ENCODE measurements around the gene SLC22A15. TPM values are rescaled to one million over a fixed set of nuclear protein-coding genes. Genes with fewer than 3 reads are reported as not detected.
A peak's percentile ranks its signal among the peaks of the same experiment; 100 is the strongest.

Gene SLC22A15
- total RNA-seq (0.52 TPM), polyA plus RNA-seq (1.8 TPM)
- long read RNA-seq, donor 1: 0 reads
- long read RNA-seq, donor 2: 0 reads
- long read RNA-seq, donor 3: 0 reads
- long read RNA-seq, donor 4: 0 reads
- long read RNA-seq, donor 5: 0 reads
- long read RNA-seq, donor 6: 0 reads
- long read RNA-seq, donor 7: 0 reads
- long read RNA-seq, donor 8: 0 reads
- long read RNA-seq, donor 9: 0 reads
- long read RNA-seq, donor 10: 0 reads

DNA sequence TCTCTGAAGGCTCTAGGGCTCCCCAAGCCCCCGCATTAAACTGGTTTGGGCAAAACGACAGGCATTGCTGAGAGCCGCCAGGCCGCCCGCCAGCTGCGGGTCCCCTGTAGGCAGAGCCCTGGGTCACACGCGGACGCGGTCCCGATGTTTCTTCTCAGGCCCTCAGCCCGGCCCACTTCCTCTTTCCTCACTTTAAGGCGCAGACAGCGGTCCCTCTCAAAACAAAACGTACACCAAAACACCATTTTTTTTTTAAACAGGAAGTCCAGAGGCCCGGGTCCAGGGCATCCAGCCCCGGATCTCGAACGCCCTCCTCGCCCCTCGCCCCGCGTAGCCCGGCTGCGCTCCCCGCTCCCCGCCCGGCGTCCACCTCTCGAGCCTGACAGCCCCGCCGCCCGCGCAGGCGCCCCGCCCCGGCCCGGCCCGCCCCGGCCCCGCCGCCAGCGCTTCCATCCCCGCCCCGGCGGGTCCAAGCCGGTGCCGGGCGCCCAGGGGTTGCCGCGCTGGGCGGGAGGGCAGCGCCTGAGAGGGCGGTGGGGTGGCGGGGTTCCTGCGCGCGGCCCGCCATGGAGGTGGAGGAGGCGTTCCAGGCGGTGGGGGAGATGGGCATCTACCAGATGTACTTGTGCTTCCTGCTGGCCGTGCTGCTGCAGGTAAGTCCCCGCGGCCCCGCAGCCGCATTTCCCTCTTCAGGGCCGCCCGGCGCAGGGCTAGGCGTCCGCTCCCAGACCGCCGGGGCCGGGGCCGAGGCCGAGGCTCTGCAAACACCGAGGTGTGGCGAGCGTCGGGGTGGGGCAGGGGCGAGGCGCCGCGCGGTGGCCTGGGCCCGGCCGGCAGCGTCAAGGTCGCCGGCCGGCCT is at the start of gene SLC22A15:
Gene SLC22A15 (plus strand): TSS at position 452 of the 859 bp plus-strand sequence. CDS start 115 bp downstream, at position 567.
- H3K4me1 ChIP-seq (ENCODE audit: control insufficient read depth in 2 of 2, insufficient read depth in 2 of 2, low read length in 2 of 2): no peaks in the 10 kb centered on the region
- H3K27ac ChIP-seq (ENCODE audit: low read depth in 1 of 2, low read length in 1 of 2): peak within 1 kb of the TSS in 1 of 2 donors; percentile 31
- H3K27me3 ChIP-seq (ENCODE audit: control insufficient read depth in 2 of 2, insufficient read depth in 1 of 2, low read length in 1 of 2): peaks cover 28 to 33% of the 10 kb centered on the region in 2 donors
- no peaks in the 10 kb centered on the region for H3K36me3 ChIP-seq (ENCODE audit: control insufficient read depth in 2 of 2, insufficient read depth in 2 of 2, low read length in 1 of 2)
- H3K4me3 ChIP-seq (ENCODE audit: low read length in 2 of 2): peak within 1 kb of the TSS; percentile 44 to 56
- WGBS: 1% methylated on average over 91 of the region's 91 CpGs
- peak in 4 of 9 donors; percentile 14 to 54 (median 23) for DNase-seq (ENCODE audit: low read depth in 6 of 9, low spot score in 9 of 9)
- H3K9me3 ChIP-seq (ENCODE audit: control insufficient read depth in 2 of 2, insufficient read depth in 1 of 2, low read length in 1 of 2): peaks cover 0 to 2% of the 10 kb centered on the region in 2 donors

DNA sequence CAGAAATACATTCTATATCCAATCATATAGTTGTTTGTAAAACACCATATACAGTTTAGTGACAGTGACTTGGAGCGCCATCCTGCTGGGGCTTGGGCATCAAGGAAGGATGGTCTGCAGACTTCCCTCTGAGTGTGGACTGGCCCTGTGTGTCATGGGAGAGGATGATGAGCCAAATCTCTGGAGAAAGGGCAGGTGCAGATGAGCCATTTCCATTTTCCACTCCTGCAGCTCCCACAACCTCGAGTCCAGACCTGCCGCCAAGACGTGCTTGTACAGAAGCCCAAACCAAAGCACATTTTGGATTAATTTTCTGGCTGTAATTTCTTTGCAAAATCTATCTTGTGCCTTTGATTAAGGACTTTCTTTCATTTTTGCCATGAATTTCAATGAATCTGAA is 48.3 kb upstream of the SLC22A15 start:
- H3K27me3 ChIP-seq (ENCODE audit: control insufficient read depth in 2 of 2, insufficient read depth in 1 of 2, low read length in 1 of 2): no peaks in the 10 kb centered on the region
- H3K4me3 ChIP-seq (ENCODE audit: low read length in 2 of 2): no peak overlapping the region
- H3K27ac ChIP-seq (ENCODE audit: low read depth in 1 of 2, low read length in 1 of 2): no peak overlapping the region
- 80% methylated on average over 4 of the region's 4 CpGs for WGBS
- H3K36me3 ChIP-seq (ENCODE audit: control insufficient read depth in 2 of 2, insufficient read depth in 2 of 2, low read length in 1 of 2): no peaks in the 10 kb centered on the region
- no peaks in the 10 kb centered on the region for H3K9me3 ChIP-seq (ENCODE audit: control insufficient read depth in 2 of 2, insufficient read depth in 1 of 2, low read length in 1 of 2)
- DNase-seq (ENCODE audit: low read depth in 6 of 9, low spot score in 9 of 9): no peak
- no peaks in the 10 kb centered on the region for H3K4me1 ChIP-seq (ENCODE audit: control insufficient read depth in 2 of 2, insufficient read depth in 2 of 2, low read length in 2 of 2)

DNA sequence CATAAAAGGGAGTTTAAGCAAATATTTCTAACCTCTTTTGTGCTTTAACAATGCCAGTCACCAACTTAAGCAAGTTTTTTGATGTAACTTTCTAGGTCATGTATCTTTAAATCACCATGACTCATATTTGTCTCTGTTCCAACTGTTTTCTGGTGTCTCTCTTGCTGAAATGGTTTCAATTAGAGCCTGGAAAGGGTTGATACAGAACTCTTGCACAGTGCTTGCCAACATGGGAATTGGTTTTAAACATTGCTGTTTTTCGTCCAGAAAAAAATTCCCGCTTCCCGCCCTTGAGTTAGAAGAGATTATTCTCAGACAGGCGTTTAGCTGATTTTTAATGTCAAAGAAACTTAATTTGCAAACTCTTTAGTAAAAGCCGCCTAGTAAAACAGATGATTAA is 46.4 kb upstream of the SLC22A15 start:
- Histone ChIP-seq H3K9me3 (ENCODE audit: control insufficient read depth in 2 of 2, insufficient read depth in 1 of 2, low read length in 1 of 2) (no peaks in the 10 kb centered on the region), H3K27me3 (ENCODE audit: control insufficient read depth in 2 of 2, insufficient read depth in 1 of 2, low read length in 1 of 2) (no peaks in the 10 kb centered on the region), H3K36me3 (ENCODE audit: control insufficient read depth in 2 of 2, insufficient read depth in 2 of 2, low read length in 1 of 2) (no peaks in the 10 kb centered on the region), H3K4me1 (ENCODE audit: control insufficient read depth in 2 of 2, insufficient read depth in 2 of 2, low read length in 2 of 2) (no peaks in the 10 kb centered on the region), H3K4me3 (ENCODE audit: low read length in 2 of 2) (no peak overlapping the region), H3K27ac (ENCODE audit: low read depth in 1 of 2, low read length in 1 of 2) (no peak overlapping the region)
- DNase-seq (ENCODE audit: low read depth in 6 of 9, low spot score in 9 of 9): no peak
- WGBS: 96% methylated on average over 5 of the region's 5 CpGs

DNA sequence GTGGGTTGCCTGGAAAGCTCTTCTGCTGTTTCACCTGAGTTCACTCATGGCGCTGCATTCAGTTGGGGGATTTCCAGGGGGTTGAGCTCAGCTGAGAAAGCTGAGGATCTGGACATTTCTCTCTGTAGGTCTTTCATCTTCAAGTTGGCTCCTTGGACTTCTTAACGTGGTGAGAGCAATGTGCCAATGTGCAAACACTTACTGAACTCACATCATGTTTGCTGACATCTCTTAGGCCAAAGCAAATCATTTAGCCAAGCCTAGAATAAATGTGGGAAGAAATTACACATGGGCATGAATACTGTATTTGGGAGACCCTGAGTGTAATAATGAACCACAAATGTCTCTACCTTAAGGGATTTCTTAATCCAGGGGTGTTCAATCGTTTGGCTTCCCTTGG is 42.7 kb upstream of the SLC22A15 start:
- Histone ChIP-seq H3K27ac (ENCODE audit: low read depth in 1 of 2, low read length in 1 of 2) (no peak overlapping the region), H3K27me3 (ENCODE audit: control insufficient read depth in 2 of 2, insufficient read depth in 1 of 2, low read length in 1 of 2) (no peaks in the 10 kb centered on the region), H3K4me1 (ENCODE audit: control insufficient read depth in 2 of 2, insufficient read depth in 2 of 2, low read length in 2 of 2) (no peaks in the 10 kb centered on the region), H3K36me3 (ENCODE audit: control insufficient read depth in 2 of 2, insufficient read depth in 2 of 2, low read length in 1 of 2) (no peaks in the 10 kb centered on the region), H3K4me3 (ENCODE audit: low read length in 2 of 2) (no peak overlapping the region), H3K9me3 (ENCODE audit: control insufficient read depth in 2 of 2, insufficient read depth in 1 of 2, low read length in 1 of 2) (no peaks in the 10 kb centered on the region)
- WGBS: 93% methylated on average over 3 of the region's 3 CpGs
- DNase-seq (ENCODE audit: low read depth in 6 of 9, low spot score in 9 of 9): no peak

DNA sequence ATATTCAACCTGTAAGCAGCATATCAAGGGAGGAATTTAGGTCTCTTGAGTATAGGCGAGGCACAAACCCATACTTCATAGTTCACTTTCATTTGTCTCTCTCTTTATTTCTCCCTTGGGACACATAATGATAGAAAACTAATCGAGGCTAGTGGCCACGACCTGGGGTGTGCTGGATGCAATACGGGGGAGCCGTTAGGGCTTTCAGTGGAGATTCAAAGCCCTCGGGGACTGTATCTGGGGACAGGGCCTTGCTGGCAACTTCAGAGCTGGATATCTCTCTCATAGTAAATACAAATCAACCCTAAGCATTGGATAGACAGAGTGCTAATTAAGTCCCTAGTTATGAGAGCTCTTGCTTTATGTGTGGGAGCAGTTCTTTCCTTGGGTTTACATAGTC is 36.9 kb upstream of the SLC22A15 start:
- Histone ChIP-seq H3K9me3 (ENCODE audit: control insufficient read depth in 2 of 2, insufficient read depth in 1 of 2, low read length in 1 of 2) (no peaks in the 10 kb centered on the region), H3K4me1 (ENCODE audit: control insufficient read depth in 2 of 2, insufficient read depth in 2 of 2, low read length in 2 of 2) (no peaks in the 10 kb centered on the region), H3K4me3 (ENCODE audit: low read length in 2 of 2) (no peak overlapping the region), H3K27me3 (ENCODE audit: control insufficient read depth in 2 of 2, insufficient read depth in 1 of 2, low read length in 1 of 2) (no peaks in the 10 kb centered on the region), H3K27ac (ENCODE audit: low read depth in 1 of 2, low read length in 1 of 2) (no peak overlapping the region), H3K36me3 (ENCODE audit: control insufficient read depth in 2 of 2, insufficient read depth in 2 of 2, low read length in 1 of 2) (no peaks in the 10 kb centered on the region)
- WGBS: 95% methylated on average over 6 of the region's 6 CpGs
- no peak for DNase-seq (ENCODE audit: low read depth in 6 of 9, low spot score in 9 of 9)

DNA sequence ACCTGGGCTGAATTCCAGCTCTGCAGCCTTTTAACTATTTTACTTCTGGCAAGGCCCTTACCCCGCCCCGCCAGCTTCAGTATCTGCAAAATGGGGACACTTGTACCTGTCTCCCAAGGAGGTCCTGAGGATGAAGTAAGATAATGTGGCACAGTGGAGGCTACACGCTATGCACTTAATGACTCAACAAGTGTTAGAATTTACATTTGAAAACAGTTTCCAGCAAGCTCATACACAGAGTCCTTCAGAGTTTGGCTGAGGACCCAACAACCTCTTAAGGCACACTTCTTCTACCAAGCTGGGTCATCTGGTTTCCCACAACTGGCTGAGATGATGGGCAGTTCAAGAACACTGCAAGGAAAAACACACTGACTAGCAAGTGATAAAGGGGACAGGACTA is 30.2 kb upstream of the SLC22A15 start:
- no peaks in the 10 kb centered on the region for H3K4me1 ChIP-seq (ENCODE audit: control insufficient read depth in 2 of 2, insufficient read depth in 2 of 2, low read length in 2 of 2)
- no peaks in the 10 kb centered on the region for H3K36me3 ChIP-seq (ENCODE audit: control insufficient read depth in 2 of 2, insufficient read depth in 2 of 2, low read length in 1 of 2)
- no peaks in the 10 kb centered on the region for H3K9me3 ChIP-seq (ENCODE audit: control insufficient read depth in 2 of 2, insufficient read depth in 1 of 2, low read length in 1 of 2)
- no peak overlapping the region for H3K4me3 ChIP-seq (ENCODE audit: low read length in 2 of 2)
- no peaks in the 10 kb centered on the region for H3K27me3 ChIP-seq (ENCODE audit: control insufficient read depth in 2 of 2, insufficient read depth in 1 of 2, low read length in 1 of 2)
- no peak overlapping the region for H3K27ac ChIP-seq (ENCODE audit: low read depth in 1 of 2, low read length in 1 of 2)
- 62% methylated on average over 3 of the region's 3 CpGs for WGBS
- DNase-seq (ENCODE audit: low read depth in 6 of 9, low spot score in 9 of 9): no peak

DNA sequence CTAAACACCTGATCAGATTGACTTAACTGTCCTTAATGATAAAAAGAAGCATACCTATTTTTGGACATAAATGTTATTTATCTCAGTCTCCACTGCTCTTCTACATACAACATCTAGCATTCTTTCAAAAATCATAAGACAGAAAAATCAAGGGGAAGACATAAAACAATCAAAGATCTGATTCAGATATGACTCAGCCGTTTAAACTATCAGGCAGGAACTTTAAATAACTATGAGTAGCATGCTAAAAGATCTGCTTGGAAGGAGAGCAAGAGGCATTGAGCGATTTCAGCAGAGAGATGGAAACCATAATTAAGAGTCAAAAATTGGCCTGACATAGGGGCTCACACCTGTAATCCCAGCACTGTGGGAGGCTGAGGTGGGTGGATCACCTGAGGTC is 27.2 kb upstream of the SLC22A15 start:
- no peak for DNase-seq (ENCODE audit: low read depth in 6 of 9, low spot score in 9 of 9)
- no peaks in the 10 kb centered on the region for H3K9me3 ChIP-seq (ENCODE audit: control insufficient read depth in 2 of 2, insufficient read depth in 1 of 2, low read length in 1 of 2)
- H3K4me3 ChIP-seq (ENCODE audit: low read length in 2 of 2): no peak overlapping the region
- H3K27me3 ChIP-seq (ENCODE audit: control insufficient read depth in 2 of 2, insufficient read depth in 1 of 2, low read length in 1 of 2): no peaks in the 10 kb centered on the region
- no peaks in the 10 kb centered on the region for H3K36me3 ChIP-seq (ENCODE audit: control insufficient read depth in 2 of 2, insufficient read depth in 2 of 2, low read length in 1 of 2)
- H3K4me1 ChIP-seq (ENCODE audit: control insufficient read depth in 2 of 2, insufficient read depth in 2 of 2, low read length in 2 of 2): no peaks in the 10 kb centered on the region
- H3K27ac ChIP-seq (ENCODE audit: low read depth in 1 of 2, low read length in 1 of 2): no peak overlapping the region
- 83% methylated on average over 2 of the region's 2 CpGs for WGBS

DNA sequence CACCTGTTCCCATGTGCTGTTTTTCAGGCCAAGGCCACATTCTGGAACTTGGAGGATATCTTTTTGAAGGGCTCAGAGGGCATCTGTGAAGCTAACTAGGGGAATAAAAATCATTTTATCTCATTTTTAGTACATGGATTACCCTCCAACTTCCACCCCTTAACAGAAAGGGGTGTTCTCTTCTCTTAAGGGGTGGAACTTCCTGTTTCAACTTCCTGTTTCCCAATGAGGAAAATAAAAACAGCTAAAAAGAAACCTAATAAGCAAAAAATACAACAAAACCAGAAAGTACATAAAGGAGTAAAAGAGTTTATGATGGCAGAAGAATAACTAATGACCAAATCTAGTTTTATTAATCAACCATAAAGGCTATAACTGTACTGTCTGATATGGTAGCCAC is 24.8 kb upstream of the SLC22A15 start:
- Histone ChIP-seq H3K27ac (ENCODE audit: low read depth in 1 of 2, low read length in 1 of 2) (no peak overlapping the region), H3K27me3 (ENCODE audit: control insufficient read depth in 2 of 2, insufficient read depth in 1 of 2, low read length in 1 of 2) (no peaks in the 10 kb centered on the region), H3K36me3 (ENCODE audit: control insufficient read depth in 2 of 2, insufficient read depth in 2 of 2, low read length in 1 of 2) (no peaks in the 10 kb centered on the region), H3K4me1 (ENCODE audit: control insufficient read depth in 2 of 2, insufficient read depth in 2 of 2, low read length in 2 of 2) (no peaks in the 10 kb centered on the region), H3K9me3 (ENCODE audit: control insufficient read depth in 2 of 2, insufficient read depth in 1 of 2, low read length in 1 of 2) (no peaks in the 10 kb centered on the region), H3K4me3 (ENCODE audit: low read length in 2 of 2) (no peak overlapping the region)
- DNase-seq (ENCODE audit: low read depth in 6 of 9, low spot score in 9 of 9): no peak

DNA sequence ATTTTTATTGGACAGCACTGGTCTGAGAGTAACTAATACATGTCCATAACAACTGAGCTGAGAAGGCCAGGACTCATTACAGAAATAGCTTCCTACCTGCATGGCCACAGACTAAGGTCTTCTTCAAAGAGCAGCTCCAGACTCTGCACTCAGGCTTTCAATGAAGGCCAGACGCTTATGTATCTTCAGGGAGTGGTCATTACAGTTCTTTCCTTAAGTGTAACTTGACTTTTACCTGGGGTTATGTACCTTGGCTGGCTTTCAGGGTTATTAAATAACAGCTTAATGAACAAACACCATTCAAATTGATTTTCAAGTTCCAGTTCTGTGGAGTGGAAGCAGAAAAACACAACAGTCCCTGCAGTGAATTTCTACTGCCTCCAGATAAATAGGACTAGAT is 23.8 kb upstream of the SLC22A15 start:
- Histone ChIP-seq H3K9me3 (ENCODE audit: control insufficient read depth in 2 of 2, insufficient read depth in 1 of 2, low read length in 1 of 2) (no peaks in the 10 kb centered on the region), H3K36me3 (ENCODE audit: control insufficient read depth in 2 of 2, insufficient read depth in 2 of 2, low read length in 1 of 2) (no peaks in the 10 kb centered on the region), H3K4me3 (ENCODE audit: low read length in 2 of 2) (no peak overlapping the region), H3K4me1 (ENCODE audit: control insufficient read depth in 2 of 2, insufficient read depth in 2 of 2, low read length in 2 of 2) (no peaks in the 10 kb centered on the region), H3K27ac (ENCODE audit: low read depth in 1 of 2, low read length in 1 of 2) (no peak overlapping the region), H3K27me3 (ENCODE audit: control insufficient read depth in 2 of 2, insufficient read depth in 1 of 2, low read length in 1 of 2) (no peaks in the 10 kb centered on the region)
- 2% methylated on average over 1 of the region's 1 CpG for WGBS
- DNase-seq (ENCODE audit: low read depth in 6 of 9, low spot score in 9 of 9): no peak
